HEK293 (cell line): Measurements from ENCODE around the gene SUCLA2.

Experiments
- KLF10 ChIP-seq: fragments of 450-650 bp; IDR thresholded peaks from 2 replicates; pipeline ENCODE4 v1.5.1; 2018; ENCODE audit warnings: missing biosample characterization, mild to moderate bottlenecking, missing genetic modification characterization
- PBX3 ChIP-seq: sonication (generic); formaldehyde crosslinking; IDR thresholded peaks from 2 replicates; pipeline ENCODE4 v1.8.1; 2022; ENCODE audit warnings: mild to moderate bottlenecking, moderate library complexity, missing genetic modification reagents
- SALL2 ChIP-seq: fragments of 450-650 bp; formaldehyde crosslinking; IDR thresholded peaks from 2 replicates; pipeline ENCODE4 v1.5.0; 2017; ENCODE audit warnings: missing biosample characterization, mild to moderate bottlenecking, missing genetic modification characterization, borderline replicate concordance
- ZBTB17 ChIP-seq: fragments of 450-650 bp; formaldehyde crosslinking; IDR thresholded peaks from 2 replicates; pipeline ENCODE4 v1.5.1; 2016; ENCODE audit warnings: missing biosample characterization, missing genetic modification characterization
- ZFP69B ChIP-seq: fragments of 450-650 bp; formaldehyde crosslinking; IDR thresholded peaks from 2 replicates; pipeline ENCODE4 v1.5.1; 2016; ENCODE audit warnings: missing biosample characterization, missing genetic modification characterization
- ZNF114 ChIP-seq: fragments of 450-650 bp; formaldehyde crosslinking; IDR thresholded peaks from 2 replicates; pipeline ENCODE4 v1.5.0; 2017; ENCODE audit warnings: missing biosample characterization, missing genetic modification characterization
- ZNF274 ChIP-seq, 2 experiments: fragments of 200-500 bp in 1 of 2; fragments of 450-650 bp in 1 of 2; sonication (Bioruptor generic) in 1 of 2; formaldehyde crosslinking in 1 of 2; IDR thresholded peaks; 2 replicates each; pipeline versions ENCODE4 v1.5.1 to v1.6.1; 2014 to 2016; ENCODE audit warnings: borderline replicate concordance in 1 of 2, inconsistent platforms in 1 of 2, low read length in 1 of 2, missing biosample characterization in 1 of 2, missing genetic modification characterization in 1 of 2
- ZSCAN4 ChIP-seq: fragments of 450-650 bp; formaldehyde crosslinking; IDR thresholded peaks from 2 replicates; pipeline ENCODE4 v1.5.1; 2017; ENCODE audit warnings: missing biosample characterization, missing genetic modification characterization
- TF ChIP-seq, protein P1 (sequence below): fragments of 450-650 bp; formaldehyde crosslinking; IDR thresholded peaks from 2 replicates; pipeline ENCODE4 v1.5.1; 2016; ENCODE audit warnings: missing biosample characterization, missing genetic modification characterization
- TF ChIP-seq, protein P2 (sequence below): fragments of 450-650 bp; formaldehyde crosslinking; IDR thresholded peaks from 2 replicates; pipeline ENCODE4 v1.5.1; 2016; ENCODE audit warnings: missing biosample characterization, missing genetic modification characterization
- TF ChIP-seq, protein P3 (sequence below): fragments of 450-650 bp; formaldehyde crosslinking; IDR thresholded peaks from 2 replicates; pipeline ENCODE4 v1.5.1; 2016; ENCODE audit warnings: missing biosample characterization, missing genetic modification characterization

DNA sequence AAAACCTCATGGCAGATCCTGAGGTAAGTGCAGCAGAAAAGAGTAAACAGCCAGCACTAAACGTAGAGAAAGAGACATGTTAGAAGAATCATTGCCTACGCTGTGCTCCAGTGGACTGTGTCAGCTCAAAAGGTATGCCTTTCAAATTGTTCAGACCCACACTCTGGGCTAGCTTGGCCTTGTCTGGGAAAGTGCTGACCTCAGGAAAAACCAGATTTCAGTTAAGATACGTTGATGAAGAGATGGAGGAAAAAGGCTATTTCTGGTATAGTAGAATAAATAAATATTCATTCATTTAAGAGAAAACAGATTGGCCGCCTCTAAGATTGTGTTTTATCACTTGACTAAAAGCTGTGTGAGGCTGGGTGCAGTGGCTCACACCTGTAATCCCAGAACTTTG, 9.6 kb upstream of the SUCLA2 start:
- TF ChIP-seq ZFP69B, result no peak
- no peak for TF ChIP-seq ZNF114 (tag by site-specific recombination)
- TF ChIP-seq, protein P1, sequence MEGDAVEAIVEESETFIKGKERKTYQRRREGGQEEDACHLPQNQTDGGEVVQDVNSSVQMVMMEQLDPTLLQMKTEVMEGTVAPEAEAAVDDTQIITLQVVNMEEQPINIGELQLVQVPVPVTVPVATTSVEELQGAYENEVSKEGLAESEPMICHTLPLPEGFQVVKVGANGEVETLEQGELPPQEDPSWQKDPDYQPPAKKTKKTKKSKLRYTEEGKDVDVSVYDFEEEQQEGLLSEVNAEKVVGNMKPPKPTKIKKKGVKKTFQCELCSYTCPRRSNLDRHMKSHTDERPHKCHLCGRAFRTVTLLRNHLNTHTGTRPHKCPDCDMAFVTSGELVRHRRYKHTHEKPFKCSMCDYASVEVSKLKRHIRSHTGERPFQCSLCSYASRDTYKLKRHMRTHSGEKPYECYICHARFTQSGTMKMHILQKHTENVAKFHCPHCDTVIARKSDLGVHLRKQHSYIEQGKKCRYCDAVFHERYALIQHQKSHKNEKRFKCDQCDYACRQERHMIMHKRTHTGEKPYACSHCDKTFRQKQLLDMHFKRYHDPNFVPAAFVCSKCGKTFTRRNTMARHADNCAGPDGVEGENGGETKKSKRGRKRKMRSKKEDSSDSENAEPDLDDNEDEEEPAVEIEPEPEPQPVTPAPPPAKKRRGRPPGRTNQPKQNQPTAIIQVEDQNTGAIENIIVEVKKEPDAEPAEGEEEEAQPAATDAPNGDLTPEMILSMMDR (tag by site-specific recombination), result no peak
- TF ChIP-seq, protein P2, sequence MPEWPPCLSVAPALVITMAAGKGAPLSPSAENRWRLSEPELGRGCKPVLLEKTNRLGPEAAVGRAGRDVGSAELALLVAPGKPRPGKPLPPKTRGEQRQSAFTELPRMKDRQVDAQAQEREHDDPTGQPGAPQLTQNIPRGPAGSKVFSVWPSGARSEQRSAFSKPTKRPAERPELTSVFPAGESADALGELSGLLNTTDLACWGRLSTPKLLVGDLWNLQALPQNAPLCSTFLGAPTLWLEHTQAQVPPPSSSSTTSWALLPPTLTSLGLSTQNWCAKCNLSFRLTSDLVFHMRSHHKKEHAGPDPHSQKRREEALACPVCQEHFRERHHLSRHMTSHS (tag by site-specific recombination), result no peak
- no peak for TF ChIP-seq PBX3 (CRISPR knock-in tag)
- no peak for TF ChIP-seq ZNF274 (IDR thresholded peaks at IDR 0.05; ENCODE audit: low read length)
- no peak for TF ChIP-seq ZNF274 (tag by site-specific recombination; IDR thresholded peaks at IDR 0.05; ENCODE audit: borderline replicate concordance)
- no peak for TF ChIP-seq KLF10
- TF ChIP-seq, protein P3, sequence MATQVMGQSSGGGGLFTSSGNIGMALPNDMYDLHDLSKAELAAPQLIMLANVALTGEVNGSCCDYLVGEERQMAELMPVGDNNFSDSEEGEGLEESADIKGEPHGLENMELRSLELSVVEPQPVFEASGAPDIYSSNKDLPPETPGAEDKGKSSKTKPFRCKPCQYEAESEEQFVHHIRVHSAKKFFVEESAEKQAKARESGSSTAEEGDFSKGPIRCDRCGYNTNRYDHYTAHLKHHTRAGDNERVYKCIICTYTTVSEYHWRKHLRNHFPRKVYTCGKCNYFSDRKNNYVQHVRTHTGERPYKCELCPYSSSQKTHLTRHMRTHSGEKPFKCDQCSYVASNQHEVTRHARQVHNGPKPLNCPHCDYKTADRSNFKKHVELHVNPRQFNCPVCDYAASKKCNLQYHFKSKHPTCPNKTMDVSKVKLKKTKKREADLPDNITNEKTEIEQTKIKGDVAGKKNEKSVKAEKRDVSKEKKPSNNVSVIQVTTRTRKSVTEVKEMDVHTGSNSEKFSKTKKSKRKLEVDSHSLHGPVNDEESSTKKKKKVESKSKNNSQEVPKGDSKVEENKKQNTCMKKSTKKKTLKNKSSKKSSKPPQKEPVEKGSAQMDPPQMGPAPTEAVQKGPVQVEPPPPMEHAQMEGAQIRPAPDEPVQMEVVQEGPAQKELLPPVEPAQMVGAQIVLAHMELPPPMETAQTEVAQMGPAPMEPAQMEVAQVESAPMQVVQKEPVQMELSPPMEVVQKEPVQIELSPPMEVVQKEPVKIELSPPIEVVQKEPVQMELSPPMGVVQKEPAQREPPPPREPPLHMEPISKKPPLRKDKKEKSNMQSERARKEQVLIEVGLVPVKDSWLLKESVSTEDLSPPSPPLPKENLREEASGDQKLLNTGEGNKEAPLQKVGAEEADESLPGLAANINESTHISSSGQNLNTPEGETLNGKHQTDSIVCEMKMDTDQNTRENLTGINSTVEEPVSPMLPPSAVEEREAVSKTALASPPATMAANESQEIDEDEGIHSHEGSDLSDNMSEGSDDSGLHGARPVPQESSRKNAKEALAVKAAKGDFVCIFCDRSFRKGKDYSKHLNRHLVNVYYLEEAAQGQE, result no peak
- no peak for TF ChIP-seq ZBTB17 (tag by site-specific recombination)
- TF ChIP-seq SALL2 (tag by site-specific recombination), result no peak
- TF ChIP-seq ZSCAN4, result no peak
